Effector CD8-positive, alpha-beta T cell (primary cell): ENCODE measurements around the gene PPP2R3B.
"Not testable (repeated sequence)": the region's sequence is repeated elsewhere in the genome, so short reads cannot be mapped to it uniquely, and the experiment has no call there.

ENCODE experiments used
- DNase-seq: peaks from one replicate; lab custom pipeline; 2025; lab: John Stamatoyannopoulos, UW

PPP2R3B gene

DNA sequence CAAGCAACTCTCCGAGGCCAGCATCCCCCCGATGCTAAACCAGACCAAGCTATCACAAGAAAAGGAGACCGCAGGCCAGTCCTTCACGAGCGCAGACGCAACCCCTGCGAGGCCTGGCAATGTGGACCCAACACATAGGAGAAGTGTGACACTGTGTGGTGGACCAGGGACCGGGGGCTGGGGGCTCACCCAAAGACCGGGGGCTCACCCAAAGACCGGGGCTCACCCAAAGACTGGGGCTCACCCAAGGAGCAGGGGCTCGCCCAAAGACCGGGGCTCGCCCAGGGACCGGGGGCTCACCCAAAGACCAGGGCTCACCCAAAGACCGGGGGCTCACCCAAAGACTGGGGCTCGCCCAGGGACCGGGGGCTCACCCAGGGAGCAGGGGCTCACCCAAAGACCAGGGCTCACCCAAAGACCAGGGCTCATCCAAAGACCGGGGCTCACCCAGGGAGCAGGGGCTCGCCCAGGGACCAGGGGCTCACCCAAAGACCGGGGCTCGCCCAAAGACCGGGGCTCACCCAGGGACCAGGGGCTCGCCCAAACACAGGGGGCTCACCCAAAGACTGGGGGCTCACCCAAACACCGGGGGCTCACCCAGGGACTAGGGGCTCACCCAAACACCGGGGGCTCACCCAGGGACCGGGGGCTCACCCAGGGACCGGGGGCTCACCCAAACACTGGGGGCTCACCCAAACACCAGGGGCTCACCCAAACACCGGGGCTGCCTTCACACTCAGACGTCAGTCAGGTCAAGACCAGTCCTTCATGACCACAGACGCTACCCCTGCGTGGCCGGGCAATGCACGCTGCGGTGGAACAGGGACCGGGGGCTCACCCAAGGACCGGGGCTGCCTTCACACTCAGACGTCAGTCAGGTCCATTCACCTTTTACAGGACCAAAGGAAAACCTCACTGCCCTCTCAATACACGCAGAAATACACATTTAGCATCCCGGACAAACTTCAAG, 32.9 kb downstream of the PPP2R3B start:
- DNase-seq = no peak

DNA sequence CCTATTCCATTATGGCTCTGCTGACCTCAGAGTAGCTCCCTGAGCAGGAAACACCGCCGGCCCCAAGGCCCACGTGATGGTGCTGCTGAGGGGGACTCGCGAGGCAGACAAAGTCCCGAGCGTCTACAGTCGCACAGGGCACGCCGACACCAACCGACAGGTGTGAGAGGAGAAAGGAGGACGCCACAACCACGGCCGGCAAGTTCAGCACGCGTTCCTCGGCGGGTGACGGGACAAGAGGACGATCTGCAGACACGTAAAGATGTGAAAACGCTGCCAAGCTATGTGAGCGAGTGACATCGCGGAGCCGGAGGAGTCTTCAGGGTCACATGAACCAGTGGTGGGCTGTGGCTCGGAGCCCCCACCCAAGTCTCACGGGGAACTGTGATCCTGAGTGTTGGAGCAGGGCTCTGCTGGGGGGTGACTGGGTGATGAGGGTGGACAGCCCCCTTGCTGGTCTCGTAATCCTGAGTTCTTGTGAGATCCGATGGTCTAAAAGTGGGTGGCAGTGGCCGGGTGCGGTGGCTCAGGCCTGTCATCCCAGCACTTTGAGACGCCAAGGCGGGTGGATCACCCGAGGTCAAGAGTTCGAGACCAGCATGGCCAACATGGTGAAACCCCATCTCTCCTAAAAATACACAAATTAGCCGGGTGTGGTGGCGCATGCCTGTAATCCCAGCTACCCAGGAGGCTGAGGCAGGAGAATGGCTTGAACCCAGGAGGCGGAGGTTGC, 34.0 kb downstream of the PPP2R3B start:
- no peak for DNase-seq

DNA sequence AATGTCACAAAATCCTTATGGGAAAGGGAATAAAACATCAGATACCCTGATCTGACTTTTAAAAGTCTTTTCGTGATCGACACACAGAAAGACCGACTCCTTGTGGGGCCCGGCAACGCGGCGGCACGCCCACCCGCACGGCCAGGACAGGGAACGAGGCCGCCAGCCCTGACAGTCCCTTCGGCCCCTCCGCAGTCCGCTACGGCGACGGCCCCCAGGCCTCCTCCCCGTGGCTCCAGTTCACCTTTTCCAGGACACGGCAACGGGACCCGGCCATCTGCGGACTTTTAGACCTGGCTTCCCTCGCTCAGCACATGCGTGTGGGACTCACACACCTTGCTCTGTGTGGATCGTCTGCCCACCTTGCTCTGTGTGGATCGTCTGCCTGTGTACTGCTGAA, 34.5 kb downstream of the PPP2R3B start:
- DNase-seq = no peak

DNA sequence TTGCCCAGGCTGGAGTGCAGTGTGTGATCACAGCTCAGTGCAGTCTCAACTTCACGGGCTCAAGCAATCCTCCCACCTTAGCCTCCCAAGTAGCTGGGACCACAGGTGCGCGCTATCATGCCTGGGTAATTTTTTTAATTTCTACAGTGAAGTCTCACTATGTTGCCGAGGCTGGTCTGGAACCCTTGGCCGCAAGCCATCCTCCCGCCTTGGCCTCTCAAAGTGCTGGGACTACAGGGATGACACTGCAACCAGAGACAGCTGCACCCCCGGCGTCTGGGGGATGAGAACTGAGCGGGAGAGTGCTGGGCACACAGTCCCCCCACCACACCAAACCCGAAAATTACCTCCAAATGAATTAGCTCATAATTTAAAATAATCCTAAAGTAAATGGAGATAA, 35.0 kb downstream of the PPP2R3B start:
- DNase-seq = no peak

DNA sequence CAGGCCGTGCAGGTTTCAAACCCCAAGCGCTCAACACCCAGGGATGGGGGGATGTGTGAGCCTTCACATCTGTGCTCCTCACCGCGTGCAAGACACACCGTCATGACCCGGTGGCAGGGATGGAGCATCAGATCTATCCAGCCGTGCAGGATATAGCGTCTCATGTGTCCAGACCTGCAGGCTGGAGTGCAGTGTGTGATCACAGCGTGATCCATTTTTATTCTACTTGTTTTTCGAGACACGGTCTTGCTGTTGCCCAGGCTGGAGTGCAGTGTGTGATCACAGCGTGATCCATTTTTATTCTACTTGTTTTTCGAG, 35.4 kb downstream of the PPP2R3B start:
- not testable (repeated sequence) for DNase-seq

DNA sequence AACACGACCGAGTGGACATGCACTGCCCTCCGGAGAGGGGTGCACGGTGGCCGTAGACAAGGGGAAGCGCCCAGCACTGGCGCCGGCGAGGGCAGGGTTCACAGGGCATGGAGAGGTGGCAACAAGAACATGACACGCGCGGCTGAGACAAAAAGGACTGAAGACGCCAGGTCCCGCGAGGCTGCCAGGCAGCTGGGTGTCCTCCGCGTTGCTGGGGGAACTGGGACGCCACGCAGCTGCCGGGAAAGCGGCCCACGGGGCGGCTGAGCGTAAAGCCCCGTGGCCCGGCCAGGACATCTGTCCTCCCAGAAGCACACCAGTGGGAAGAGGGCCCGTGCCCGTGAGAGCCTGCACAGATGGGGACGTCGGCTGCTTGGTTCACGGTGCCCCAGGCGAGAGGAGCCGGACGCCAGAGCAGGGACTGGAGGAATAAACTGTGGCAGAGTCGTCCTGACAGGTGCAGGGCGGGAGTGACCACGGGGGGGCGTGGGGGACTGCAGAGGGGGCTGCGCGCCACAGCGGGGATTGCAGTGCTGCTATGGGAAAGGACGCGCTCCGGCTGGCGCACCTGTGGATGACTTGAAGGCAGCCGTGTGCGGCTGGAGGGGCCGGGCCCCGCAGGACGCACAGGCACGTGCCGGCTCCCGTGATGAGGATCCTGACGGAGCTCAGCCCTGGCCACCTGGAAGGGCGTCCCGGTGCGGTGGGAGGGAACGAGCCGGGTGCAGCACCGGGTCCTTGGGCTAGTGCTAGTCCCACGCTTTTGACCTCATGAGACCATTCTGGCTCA, 36.0 kb downstream of the PPP2R3B start:
- no peak for DNase-seq

DNA sequence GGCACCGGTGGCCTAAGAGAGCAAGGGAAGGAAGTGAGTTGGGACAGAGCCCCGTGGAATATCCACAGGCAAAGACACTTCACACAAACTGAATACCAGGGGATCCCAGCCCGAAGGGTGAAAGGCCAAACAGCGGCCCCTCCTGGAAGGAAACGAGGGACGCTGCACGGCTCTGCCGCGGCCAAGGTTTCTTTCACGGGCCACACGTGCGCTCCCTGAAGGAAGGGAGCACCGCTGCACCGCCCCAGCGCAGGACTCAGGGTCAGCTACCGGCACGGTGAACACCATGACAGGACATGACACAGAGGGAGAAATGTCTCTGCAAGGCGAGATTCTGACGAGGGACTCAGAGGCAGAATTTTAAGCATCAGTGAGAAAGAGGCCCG, 36.6 kb downstream of the PPP2R3B start:
- no peak for DNase-seq

DNA sequence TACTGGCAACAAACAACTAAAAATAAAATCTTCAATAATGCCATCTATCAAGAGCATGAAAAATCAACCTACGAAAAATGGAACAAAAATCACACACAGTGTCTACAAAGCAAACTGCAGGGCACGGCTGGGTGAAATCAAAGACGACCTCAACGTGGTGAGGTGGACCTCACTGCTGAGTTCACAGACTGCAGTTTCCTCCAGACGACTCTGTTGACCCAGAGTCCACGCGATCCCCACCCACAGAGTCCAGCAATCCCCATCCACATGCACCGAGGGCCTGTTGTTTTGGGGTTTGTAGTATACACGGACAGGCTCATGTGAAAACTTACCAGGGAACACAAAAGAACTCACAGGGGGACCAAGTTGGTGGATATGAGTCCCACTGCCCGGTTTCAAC, 37.0 kb downstream of the PPP2R3B start:
- no peak for DNase-seq

DNA sequence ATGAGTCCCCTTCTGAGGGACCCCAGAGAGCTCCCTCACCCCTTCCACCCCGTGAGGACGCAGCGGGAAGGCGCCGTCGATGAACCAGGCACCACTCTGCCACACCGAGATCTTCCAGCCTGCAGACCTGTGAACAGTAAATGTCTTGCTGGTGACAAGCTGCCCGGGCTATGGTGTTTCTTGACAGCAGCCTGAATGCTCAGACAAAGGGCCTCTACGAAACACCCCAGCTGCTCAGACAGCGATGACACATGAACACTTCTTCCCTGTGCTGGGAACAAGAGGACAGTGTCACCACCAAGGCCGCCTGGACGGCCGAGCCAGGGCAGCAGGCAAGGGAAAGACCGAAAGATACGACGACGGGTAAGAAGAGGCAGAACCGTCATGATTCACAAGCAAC, 37.5 kb downstream of the PPP2R3B start:
- DNase-seq = no peak

DNA sequence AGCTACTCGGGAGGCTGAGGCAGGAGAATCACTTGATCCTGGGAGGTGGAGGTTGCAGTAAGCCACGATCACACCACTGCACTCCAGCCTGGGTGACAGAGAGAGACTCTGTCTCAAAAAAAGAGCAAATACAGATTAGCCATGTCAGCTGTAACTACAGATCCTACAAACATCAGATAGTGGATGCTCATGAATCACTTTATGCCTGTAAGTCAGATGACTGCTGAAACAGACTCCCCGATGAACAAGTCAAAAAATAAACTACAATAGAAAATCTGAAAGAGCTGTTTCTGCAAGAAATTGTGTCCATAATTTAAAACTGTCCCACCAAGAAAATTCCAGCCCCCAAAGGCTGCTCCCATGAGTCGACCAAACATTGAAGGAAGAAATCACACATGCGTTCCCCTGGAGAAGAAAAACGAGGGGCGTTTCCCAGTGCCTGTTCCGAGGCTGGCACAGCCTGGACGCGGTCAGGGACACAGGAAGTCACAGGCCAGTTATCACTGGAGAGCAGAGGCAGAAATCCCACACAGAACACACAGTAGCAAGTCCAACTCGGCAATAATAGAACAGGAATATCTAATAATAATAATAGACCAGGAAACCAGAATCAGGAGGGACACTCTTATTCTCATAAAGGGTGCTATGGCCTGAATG, 38.1 kb downstream of the PPP2R3B start:
- DNase-seq = no peak

DNA sequence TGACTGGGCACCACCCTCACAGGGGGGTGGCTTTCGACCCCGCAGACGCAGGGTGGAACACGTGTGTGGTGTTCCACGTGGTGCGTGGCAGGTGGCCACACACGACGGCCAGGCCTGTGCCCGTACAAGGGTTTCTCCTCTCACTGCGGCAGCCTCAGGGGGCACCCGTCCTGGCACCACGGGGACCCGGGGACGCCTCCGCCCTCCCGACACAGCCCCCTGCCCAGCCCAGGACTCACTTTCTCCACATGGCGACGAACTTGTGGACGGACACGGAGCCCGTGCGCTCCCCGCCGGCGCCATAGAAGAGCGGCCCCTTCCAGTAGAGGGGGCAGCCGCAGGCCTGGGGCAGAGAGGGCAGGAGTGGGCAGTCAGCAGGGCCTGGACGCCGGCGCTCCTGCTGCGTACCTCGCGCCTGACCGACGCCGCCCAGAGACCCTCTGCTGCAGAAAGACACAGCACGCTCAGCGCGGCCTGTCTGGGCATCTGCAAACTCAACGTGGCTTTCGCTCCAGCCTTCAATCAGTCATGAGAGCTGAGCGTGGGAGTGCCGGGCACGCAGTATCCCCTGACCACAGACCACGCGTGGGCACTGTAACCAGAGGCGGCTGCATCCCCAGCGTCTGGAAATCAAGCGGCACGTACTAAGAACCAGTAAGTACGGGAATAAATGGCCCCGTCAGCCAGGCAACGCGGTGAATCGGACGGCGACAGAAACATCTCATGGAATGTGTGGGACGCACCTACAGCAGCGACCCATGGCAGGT, 39.2 kb downstream of the PPP2R3B start:
- DNase-seq = no peak

DNA sequence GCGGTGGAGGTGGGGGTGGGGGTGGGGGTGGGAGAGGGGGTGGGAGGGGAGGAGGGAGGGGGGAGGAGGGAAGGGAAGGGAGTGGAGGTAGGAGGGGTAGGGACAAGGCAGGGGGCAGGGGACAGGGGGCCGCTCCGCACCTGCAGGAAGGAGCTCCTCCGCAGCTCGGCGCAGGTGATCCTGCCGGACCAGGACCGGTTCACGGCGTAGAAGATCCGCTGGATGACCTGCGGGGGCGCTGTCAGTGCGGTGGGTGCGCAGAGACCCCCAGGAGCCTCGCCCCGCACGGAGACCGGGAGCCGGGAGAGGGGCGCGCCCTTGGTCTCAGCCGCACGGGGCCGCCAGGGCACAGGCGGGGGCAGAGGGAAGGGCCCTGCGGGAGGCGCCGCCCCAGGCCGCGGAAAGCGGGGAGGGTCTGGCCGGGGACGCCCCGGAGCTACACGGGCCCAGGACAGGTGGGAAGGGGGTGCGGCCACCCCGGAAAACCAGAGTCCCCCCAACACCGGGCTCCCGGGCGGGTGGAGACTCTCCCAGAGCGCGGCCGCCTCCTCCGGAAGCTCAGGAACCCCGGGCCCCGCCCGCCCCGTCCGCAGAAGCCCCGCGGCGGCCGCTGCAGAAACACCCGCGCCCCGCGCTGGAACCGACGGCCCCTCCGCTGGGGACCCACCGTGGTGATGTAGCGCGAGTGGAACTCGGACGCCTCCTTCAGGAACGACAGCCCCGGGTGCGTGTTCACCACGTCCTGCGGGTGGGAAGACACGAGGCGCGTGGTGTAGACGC, 40.5 kb downstream of the PPP2R3B start:
- no peak for DNase-seq

DNA sequence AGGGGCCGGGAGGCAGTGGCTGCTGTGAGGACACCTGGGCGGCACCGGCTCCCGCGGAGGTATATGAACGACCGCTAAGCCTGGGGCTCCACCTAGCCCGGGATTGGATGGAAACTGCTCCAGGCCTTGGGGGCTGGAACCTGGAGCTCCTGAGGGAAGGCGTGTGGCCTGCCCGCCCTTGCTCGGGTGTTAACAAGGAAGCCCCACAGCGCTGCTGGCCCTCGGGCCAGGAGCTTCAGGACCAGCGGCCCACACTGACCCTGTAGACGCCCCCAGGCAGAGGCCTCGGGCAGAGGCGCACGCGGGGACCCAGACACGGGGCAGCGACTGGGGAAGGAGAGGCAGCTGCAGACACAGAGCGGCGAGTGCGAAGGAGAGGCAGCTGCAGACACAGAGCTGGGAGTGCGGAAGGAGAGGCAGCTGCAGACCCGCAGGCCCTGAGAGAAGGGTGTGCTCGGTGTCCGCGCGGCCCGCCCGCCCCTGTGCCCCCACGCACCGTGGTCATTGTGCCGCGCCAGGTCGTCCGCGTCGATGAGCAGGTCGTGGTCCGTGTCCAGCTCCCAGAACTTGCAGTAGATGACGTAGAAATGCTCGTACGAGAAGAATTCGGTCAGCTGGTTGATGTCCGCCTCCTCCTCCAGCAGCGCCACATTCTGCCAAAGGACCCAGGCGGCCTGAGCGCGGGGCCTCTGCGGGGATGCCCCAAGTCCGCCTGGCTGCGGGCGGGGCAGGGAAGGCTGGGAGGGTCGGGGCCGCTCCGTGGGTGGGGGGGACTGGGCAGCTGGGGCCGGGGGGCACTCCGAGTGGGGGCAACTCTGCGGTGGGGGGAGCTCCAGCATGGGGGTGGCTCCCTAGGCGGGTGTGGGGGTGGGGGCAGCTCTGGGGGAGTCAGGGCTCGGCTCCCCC, 41.4 kb downstream of the PPP2R3B start:
- no peak for DNase-seq

DNA sequence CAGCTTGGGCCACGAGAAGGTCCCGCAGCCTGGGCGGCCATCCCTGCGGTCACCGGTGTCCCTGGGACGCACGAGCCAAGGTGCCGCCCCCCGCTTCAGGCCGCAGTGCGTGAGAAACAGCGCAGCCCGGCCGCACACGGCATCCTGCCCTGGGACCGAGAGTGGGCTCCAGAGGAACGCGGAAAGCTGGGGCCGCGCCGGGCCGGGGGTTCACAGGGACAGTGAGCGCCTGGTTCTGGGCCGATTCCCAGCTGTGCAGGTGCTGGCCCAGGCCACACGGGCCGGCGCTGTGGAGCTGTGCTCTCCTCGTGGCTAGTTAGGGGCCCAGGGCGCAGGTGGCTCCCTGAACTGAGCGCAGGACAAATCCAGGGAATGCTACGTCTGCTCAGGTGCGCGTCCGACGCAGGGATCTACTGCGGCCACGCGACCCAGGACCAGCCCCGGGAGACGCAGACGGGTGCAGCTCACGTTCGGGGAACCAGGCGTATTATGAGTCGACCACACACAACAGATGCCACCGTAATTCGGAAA, 42.3 kb downstream of the PPP2R3B start:
- no peak for DNase-seq

DNA sequence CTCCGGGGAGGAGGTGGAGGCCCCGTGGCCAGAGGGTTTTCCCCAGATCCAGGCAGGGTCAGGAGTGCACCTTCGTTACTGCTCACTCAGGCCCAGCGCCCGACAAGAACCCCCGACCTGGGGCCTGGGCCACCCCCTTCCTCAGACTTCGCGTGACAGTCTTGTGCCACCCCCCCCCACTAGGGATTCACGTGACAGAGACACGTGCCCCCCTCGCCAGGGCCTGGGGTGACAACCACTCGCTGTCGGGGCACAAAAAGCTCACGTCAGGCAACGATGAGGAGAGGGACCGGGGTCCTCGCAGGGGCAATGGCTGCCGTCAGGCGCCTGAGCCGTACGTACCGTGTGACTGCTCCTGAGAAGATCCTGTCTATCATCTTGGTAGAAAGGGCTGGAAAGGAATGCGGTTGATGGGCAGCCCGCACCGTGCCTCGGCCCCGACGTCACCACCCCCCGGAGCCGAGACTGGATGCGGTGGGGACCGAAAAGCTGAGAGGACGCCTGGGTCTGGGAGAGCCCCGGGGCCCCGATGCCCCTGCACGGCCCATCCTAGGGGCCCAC, 45.1 kb downstream of the PPP2R3B start:
- DNase-seq = no peak

DNA sequence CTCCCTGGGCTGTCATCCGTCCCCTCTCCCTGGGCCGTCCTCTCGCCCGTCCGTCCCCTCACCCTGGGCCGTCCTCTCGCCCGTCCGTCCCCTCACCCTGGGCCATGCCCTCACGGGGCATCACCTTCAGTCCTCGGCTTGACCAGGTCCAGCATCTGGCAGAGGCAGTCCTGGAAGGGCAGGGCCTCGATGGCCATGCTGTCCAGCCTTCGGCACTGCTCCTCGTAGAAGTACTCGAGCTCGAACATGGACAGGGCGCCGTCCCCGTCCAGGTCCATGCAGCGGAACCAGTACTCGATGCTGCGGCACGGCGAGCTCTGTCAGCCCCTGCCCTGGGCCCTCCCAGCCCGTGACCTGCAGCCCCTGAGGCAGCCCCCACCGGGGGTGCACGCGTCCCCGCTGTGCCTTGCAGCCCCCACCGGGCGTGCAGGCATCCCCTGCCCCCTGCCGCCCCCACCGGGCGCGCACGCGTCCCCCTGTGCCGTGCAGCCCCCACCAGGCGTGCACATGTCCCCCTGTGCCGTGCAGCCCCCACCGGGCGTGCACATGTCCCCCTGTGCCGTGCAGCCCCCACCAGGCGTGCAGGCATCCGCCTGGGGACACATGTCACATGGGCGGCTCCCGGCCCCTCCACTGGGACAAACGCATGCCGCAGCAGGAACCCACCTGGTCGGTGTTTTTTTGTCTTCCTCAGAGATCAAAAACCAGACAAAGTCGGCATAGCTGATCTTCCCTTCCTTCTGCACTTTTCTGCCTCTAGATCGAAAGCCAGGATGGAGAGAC, 45.9 kb downstream of the PPP2R3B start:
- no peak for DNase-seq

DNA sequence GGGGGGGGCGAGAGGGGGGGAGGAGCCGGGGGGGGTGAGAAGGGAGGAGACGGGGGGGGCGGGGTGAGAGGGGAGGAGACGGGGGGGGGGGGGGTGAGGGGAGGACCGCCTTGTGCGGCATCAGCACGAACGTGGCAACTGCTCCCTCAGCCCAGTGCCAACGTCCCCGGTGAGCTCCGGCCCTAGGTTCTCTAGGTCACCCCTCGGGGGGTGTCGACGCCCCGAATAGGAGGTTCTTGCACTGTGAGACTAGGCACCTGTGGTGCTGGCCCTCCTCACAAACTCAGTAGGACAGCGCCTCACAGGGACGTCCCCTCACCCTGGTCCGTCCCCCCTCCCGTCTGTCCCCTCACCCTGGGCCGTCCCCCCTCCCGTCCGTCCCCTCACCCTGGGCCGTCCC, 46.6 kb downstream of the PPP2R3B start:
- no peak for DNase-seq

DNA sequence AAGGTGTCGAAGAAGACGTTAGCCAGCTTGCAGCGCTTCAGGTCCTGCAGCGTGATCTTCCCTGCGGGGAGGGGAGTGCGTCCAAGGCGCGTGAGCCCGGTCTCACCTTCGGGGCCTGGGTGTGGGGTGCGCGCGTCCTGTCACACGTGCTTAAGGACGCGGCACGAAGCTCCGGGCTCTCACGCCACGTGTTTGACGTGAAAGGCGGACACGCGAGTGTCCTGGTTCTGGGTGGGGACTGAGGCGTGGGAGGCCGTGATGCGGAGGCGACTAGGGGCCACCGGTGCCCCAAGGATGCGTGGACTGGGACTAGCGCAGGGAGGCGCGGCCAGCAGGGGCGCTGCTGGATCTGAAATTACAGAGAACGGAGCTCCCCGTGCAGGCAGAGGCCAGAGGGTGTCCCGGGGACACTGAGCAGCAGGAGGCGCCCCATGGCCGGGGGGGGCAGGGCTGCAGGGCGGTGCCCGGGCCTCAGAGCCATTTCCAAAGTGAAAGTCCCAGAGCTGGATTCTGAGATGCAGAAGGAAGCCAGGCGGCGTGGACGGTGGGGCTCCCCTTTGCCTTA, 47.8 kb downstream of the PPP2R3B start:
- peak; percentile 24 for DNase-seq
